ENCODE measurements around the gene DYNLRB1. TPM values are rescaled to one million over a fixed set of nuclear protein-coding genes. Genes with fewer than 3 reads are reported as not detected.

DYNLRB1 gene
- total RNA-seq, 1 donor from 2014 or later: 161 TPM

GRCh38 chr20:34536798-34537394 lies 20.7 kb downstream of the DYNLRB1 start:
- Histone ChIP-seq H3K9me3 (no peaks in the 10 kb centered on the region), H3K27ac (no peak overlapping the region), H3K4me1 (no peaks in the 10 kb centered on the region), H3K36me3 (peaks cover 94% of the 10 kb centered on the region), H3K27me3 (ENCODE audit: low read depth) (no peaks in the 10 kb centered on the region), H3K4me3 (no peak overlapping the region)
- peak; percentile 33 for TF ChIP-seq CTCF (IDR thresholded peaks at IDR 0.05)
- ATAC-seq (peak; percentile 11 to 39), DNase-seq (peak; percentile 65)
- intact Hi-C loops (cut with DNase I): no loop called here

DNA sequence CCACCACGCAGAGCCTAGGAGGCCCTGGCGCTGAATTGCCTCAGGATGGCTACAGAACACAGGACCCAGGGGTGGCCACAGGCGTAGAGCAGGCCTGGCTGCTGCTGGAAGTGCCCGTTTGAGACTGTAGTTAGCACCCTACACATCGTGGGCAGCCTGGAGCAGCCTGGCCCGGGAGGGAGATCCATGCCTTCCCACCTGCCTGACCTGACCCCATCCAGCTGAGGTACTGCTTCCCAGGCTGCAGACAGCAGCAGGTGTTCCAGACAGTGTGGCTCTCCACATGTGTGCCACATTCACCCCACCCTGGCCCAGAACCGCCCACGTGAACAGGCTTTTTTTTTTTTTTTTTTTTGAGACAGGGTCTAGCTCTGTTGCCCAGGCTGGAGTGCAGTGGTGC lies 21.4 kb downstream of the DYNLRB1 start:
- peaks cover 96% of the 10 kb centered on the region for H3K36me3 ChIP-seq
- intact Hi-C loops (cut with DNase I): no loop called here
- H3K4me3 ChIP-seq: no peak overlapping the region
- ATAC-seq (peak in 1 of 2 donors; percentile 6), DNase-seq (peak; percentile 33)
- no peak overlapping the region for H3K27ac ChIP-seq
- no peaks in the 10 kb centered on the region for H3K9me3 ChIP-seq
- H3K4me1 ChIP-seq: no peaks in the 10 kb centered on the region
- TF ChIP-seq CTCF (IDR thresholded peaks at IDR 0.05): no peak
- H3K27me3 ChIP-seq (ENCODE audit: low read depth): no peaks in the 10 kb centered on the region

GRCh38 chr20:34538671-34539123 lies 22.5 kb downstream of the DYNLRB1 start:
- Histone ChIP-seq H3K4me3 (no peak overlapping the region), H3K27ac (no peak overlapping the region), H3K9me3 (no peaks in the 10 kb centered on the region), H3K36me3 (peaks cover 86% of the 10 kb centered on the region), H3K4me1 (no peaks in the 10 kb centered on the region), H3K27me3 (ENCODE audit: low read depth) (no peaks in the 10 kb centered on the region)
- ATAC-seq (peak; percentile 81), DNase-seq (peak; percentile 69)
- peak; percentile 83 for TF ChIP-seq CTCF (IDR thresholded peaks at IDR 0.05)
- intact Hi-C loops (cut with DNase I): no loop called here

- Histone ChIP-seq H3K27ac (no peak overlapping the region), H3K27me3 (ENCODE audit: low read depth) (no peaks in the 10 kb centered on the region), H3K4me1 (no peaks in the 10 kb centered on the region), H3K9me3 (no peaks in the 10 kb centered on the region), H3K4me3 (no peak overlapping the region), H3K36me3 (peaks cover 75% of the 10 kb centered on the region)
- no peak for DNase-seq
- intact Hi-C loops (cut with DNase I): no loop called here
- ATAC-seq: no peak
- no peak for TF ChIP-seq CTCF (IDR thresholded peaks at IDR 0.05)
Measured at GRCh38 chr20:34539756-34540155, 23.5 kb downstream of the DYNLRB1 start.

GRCh38 chr20:34540596-34541263 lies 24.5 kb downstream of the DYNLRB1 start:
- intact Hi-C loops (cut with DNase I): no loop called here
- ATAC-seq (no peak), DNase-seq (no peak)
- H3K27ac ChIP-seq: no peak overlapping the region
- peaks cover 66% of the 10 kb centered on the region for H3K36me3 ChIP-seq
- H3K9me3 ChIP-seq: no peaks in the 10 kb centered on the region
- H3K4me3 ChIP-seq: no peak overlapping the region
- no peaks in the 10 kb centered on the region for H3K4me1 ChIP-seq
- TF ChIP-seq CTCF (IDR thresholded peaks at IDR 0.05): no peak
- H3K27me3 ChIP-seq (ENCODE audit: low read depth): no peaks in the 10 kb centered on the region
